KMS-11 (cell line): ENCODE results near the gene KRT17.
"Not testable (repeated sequence)": the region's sequence is repeated elsewhere in the genome, so short reads cannot be mapped to it uniquely, and the experiment has no call there.

Source experiments
- H2AFZ ChIP-seq: fragments of 200-600 bp; sonication (generic); 2 replicates; pipeline ENCODE4 v1.6.1; 2016; ENCODE audit warnings: antibody characterized with exemption, mixed run types, low read depth
- H3K27ac ChIP-seq: fragments of 200-600 bp; sonication (generic); 2 replicates; pipeline ENCODE4 v1.6.1; 2016; ENCODE audit warnings: mild to moderate bottlenecking, mixed run types
- H3K27me3 ChIP-seq: fragments of 200-600 bp; sonication (generic); 2 replicates; pipeline ENCODE4 v1.6.1; 2017; ENCODE audit warnings: mild to moderate bottlenecking, low read depth, mixed run types, moderate library complexity; ENCODE audit not compliant: insufficient read depth
- H3K36me3 ChIP-seq: fragments of 200-600 bp; sonication (generic); 2 replicates; pipeline ENCODE4 v1.6.1; 2017; ENCODE audit warnings: mild to moderate bottlenecking, mixed run types; ENCODE audit not compliant: insufficient read depth
- H3K4me1 ChIP-seq: fragments of 200-600 bp; sonication (generic); 2 replicates; pipeline ENCODE4 v1.6.1; 2016; ENCODE audit warnings: mild to moderate bottlenecking, low read depth, mixed run types; ENCODE audit not compliant: poor library complexity, severe bottlenecking
- H3K4me2 ChIP-seq: fragments of 200-600 bp; sonication (generic); 2 replicates; pipeline ENCODE4 v1.7.0; 2016; ENCODE audit warnings: mild to moderate bottlenecking, mixed run types
- H3K4me3 ChIP-seq: fragments of 200-600 bp; sonication (generic); IDR thresholded peaks from 2 replicates; pipeline ENCODE4 v1.6.1; 2017; ENCODE audit warnings: low read depth, low read length, mixed read lengths; ENCODE audit not compliant: insufficient read depth
- H3K79me2 ChIP-seq: fragments of 200-600 bp; sonication (generic); 2 replicates; pipeline ENCODE4 v1.6.1; 2016; ENCODE audit warnings: low read depth, mixed run types; ENCODE audit not compliant: insufficient read depth
- H3K9ac ChIP-seq: fragments of 200-600 bp; sonication (generic); 2 replicates; pipeline ENCODE4 v1.6.1; 2016; ENCODE audit warnings: mild to moderate bottlenecking, mixed run types
- H4K20me1 ChIP-seq: fragments of 200-600 bp; sonication (generic); 2 replicates; pipeline ENCODE4 v1.6.1; 2016; ENCODE audit warnings: mild to moderate bottlenecking, mixed run types; ENCODE audit not compliant: insufficient read depth
- TF ChIP-seq, protein P1 (sequence below): fragments of 200-600 bp; sonication (generic); conservative IDR thresholded peaks from 2 replicates; pipeline ENCODE4 v1.6.1; 2017; ENCODE audit warnings: low read depth, mild to moderate bottlenecking, antibody characterized with exemption, low read length, moderate library complexity, mixed read lengths

The KRT17 gene

DNA sequence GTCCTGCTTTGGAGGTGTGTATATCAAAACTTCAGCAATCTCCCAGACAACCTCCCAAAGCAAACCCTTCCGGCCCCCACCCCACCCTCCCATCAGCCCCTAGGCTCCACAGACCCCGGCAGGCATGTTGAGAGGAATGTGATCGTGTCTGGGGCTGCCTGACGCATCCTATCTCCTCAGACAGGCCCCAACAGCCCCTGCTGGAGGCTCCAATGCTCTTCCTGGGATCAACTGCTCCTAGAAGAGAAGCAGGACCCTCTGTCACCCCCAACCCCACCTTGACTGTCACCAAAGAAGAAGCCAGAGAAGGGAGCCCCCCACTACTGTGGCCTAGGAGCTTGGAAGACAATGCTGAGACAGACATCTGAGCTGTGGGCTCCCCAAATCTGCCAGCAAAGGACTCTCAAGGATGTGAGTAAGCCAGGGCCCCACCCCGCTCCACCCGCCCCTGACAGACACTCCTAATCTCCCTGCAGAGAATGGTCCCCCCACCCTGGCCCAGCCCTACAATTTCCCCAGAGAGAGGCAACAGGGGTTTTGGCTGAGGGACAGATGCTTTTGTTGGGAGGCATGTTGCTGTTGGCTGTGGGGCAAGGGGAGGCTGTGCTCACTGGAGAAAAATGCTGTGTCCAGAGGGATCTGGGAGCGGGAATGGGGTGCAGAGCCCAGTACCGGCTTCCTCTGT, 36.1 kb downstream of the KRT17 start:
- Histone ChIP-seq H3K27me3 (peaks cover 25% of the 10 kb centered on the region), H3K4me3 (no peak overlapping the region), H3K9ac (no peak overlapping the region)

DNA sequence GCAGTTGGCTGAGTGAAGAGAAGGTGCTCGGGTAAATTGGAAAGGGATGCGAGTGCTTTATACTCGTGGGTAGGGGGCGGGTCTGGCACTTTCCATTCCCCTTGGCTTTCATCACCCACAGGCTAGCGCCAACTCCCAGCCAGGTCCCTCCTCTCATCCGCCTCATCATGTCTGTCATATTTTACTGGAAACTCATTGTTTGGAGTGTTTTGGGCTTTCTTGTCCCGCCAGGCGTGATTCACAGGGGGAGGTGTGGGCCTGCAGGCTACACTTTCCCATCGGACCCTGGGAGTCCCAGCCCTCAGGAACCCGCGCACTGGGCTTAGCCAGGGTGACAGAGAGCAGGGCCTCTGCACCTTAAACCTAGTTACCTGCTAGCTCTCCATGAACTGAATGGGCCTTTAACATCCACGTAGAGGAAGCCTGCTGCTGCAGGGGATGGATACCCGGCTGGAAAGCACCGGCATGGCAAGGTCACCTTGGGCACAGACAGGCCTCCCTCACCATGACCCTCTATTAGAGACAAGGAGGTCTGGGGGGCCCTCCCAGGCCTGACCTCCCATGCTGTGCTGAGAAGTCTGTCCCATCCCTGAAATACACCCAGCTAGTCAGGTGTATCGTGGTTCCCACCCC, 37.4 kb downstream of the KRT17 start, which contains the start of gene KRT14:
Gene KRT14, minus strand, starts transcription at position 33 of the 633 bp plus-strand sequence. CDS start 61 bp downstream, outside the sequence.
- Histone ChIP-seq H3K79me2 (no peaks in the 10 kb centered on the region), H3K4me1 (peaks cover 10% of the 10 kb centered on the region), H3K27ac (no peak within 1 kb of the TSS), H2AFZ (no peak within 1 kb of the TSS), H3K4me3 (no peak within 1 kb of the TSS), H3K27me3 (peaks cover 25% of the 10 kb centered on the region), H3K4me2 (no peak within 1 kb of the TSS), H4K20me1 (no peaks in the 10 kb centered on the region), H3K36me3 (no peaks in the 10 kb centered on the region), H3K9ac (no peak within 1 kb of the TSS)
- TF ChIP-seq, protein P1, sequence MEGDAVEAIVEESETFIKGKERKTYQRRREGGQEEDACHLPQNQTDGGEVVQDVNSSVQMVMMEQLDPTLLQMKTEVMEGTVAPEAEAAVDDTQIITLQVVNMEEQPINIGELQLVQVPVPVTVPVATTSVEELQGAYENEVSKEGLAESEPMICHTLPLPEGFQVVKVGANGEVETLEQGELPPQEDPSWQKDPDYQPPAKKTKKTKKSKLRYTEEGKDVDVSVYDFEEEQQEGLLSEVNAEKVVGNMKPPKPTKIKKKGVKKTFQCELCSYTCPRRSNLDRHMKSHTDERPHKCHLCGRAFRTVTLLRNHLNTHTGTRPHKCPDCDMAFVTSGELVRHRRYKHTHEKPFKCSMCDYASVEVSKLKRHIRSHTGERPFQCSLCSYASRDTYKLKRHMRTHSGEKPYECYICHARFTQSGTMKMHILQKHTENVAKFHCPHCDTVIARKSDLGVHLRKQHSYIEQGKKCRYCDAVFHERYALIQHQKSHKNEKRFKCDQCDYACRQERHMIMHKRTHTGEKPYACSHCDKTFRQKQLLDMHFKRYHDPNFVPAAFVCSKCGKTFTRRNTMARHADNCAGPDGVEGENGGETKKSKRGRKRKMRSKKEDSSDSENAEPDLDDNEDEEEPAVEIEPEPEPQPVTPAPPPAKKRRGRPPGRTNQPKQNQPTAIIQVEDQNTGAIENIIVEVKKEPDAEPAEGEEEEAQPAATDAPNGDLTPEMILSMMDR, result no peak

More for the DNA sequence above, 36.1 kb downstream of the KRT17 start:
- H4K20me1 ChIP-seq, result no peaks in the 10 kb centered on the region
- no peak overlapping the region for H3K27ac ChIP-seq
- TF ChIP-seq, protein P1, result no peak
- peaks cover 10% of the 10 kb centered on the region for H3K4me1 ChIP-seq
- H3K4me2 ChIP-seq, result no peak overlapping the region
- no peaks in the 10 kb centered on the region for H3K79me2 ChIP-seq
- no peaks in the 10 kb centered on the region for H3K36me3 ChIP-seq
- no peak overlapping the region for H2AFZ ChIP-seq

DNA sequence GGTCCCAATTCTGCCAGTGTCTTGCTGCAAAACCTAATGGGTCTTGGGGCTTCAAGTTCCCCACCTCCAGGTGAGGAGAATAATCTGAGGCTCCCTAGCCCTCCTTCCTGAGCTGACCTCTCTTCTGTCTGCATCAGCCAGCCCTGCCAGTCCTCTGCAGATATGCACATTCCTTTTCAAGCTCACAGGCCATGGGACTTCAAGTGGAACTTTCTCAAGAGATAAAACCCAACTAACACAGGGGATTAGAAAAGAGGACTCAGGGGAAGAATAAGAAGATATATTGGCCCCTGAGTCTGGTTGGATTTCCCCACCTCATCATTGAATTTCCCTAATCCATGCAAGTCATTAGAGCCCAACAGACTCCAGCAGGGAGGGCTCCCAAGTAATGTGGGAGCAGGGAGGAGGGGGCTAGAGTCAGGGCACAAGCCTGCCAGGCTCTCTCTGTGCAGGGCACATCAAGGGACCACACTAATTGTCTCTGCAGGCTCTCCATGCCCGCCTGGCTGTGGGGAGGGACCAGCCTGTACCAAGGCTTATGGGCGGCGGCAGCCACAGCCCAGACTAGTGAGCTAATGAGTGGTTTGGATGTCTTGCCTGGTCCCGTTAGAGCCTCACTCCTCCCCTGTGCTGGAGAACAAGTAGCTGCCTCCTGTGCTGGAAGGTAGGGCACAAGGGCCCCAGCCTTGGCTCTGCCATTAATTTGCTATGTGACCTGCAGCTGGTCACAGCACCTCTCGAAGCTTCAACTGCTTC, 38.9 kb downstream of the KRT17 start:
- Histone ChIP-seq H3K9ac (no peak overlapping the region), H3K4me1 (peaks cover 10% of the 10 kb centered on the region), H3K27me3 (peaks cover 20% of the 10 kb centered on the region; the same call in 1 of the 2 replicates), H3K27ac (no peak overlapping the region), H2AFZ (no peak overlapping the region), H3K4me3 (no peak overlapping the region), H3K4me2 (no peak overlapping the region), H3K79me2 (no peaks in the 10 kb centered on the region), H4K20me1 (no peaks in the 10 kb centered on the region), H3K36me3 (no peaks in the 10 kb centered on the region)
- TF ChIP-seq, protein P1, result no peak

DNA sequence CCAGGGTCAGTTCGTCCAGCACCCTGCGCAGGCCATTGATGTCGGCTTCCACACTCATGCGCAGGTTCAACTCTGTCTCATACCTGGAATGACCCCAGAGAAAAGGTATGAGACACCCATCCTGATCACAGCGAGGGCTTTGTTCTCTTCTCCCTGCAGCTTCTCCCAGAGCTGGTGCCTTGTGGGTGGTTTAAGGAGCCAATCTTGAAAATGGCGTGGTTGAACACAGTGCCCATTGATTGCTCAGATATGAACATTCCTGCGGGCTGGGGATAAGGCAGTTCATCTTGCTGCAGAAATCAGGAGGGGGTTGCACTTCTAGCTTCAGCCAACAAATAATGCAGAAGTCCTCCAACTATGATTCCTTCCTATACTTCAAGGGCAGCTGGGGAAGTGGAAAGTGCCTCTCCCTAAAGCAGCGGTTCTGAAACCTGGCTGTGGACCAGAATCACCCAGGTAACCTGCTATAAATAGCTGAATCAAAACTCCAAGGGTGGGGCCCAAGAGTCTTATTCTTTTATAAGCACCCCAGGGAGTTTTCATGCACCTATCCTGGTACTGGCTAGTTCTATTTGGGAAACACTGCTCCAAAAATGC, 39.9 kb downstream of the KRT17 start:
- not testable (repeated sequence) for H3K36me3 ChIP-seq, H4K20me1 ChIP-seq, H3K4me3 ChIP-seq, H2AFZ ChIP-seq, H3K4me2 ChIP-seq, H3K9ac ChIP-seq, H3K27ac ChIP-seq, H3K79me2 ChIP-seq, H3K27me3 ChIP-seq
- H3K4me1 ChIP-seq, result peaks cover 11% of the 10 kb centered on the region
